ENCODE data around the gene UCN. TPM values are rescaled to one million over a fixed set of nuclear protein-coding genes. Genes with fewer than 3 reads are reported as not detected.
"Not testable (repeated sequence)": the region's sequence is repeated elsewhere in the genome, so short reads cannot be mapped to it uniquely, and the experiment has no call there.

UCN gene
- total and polyA plus RNA-seq, 2 donors (not counting 3 experiments of a cell fraction or from before 2014, with no cell fraction given), result 0.75 to 1.2 TPM

DNA sequence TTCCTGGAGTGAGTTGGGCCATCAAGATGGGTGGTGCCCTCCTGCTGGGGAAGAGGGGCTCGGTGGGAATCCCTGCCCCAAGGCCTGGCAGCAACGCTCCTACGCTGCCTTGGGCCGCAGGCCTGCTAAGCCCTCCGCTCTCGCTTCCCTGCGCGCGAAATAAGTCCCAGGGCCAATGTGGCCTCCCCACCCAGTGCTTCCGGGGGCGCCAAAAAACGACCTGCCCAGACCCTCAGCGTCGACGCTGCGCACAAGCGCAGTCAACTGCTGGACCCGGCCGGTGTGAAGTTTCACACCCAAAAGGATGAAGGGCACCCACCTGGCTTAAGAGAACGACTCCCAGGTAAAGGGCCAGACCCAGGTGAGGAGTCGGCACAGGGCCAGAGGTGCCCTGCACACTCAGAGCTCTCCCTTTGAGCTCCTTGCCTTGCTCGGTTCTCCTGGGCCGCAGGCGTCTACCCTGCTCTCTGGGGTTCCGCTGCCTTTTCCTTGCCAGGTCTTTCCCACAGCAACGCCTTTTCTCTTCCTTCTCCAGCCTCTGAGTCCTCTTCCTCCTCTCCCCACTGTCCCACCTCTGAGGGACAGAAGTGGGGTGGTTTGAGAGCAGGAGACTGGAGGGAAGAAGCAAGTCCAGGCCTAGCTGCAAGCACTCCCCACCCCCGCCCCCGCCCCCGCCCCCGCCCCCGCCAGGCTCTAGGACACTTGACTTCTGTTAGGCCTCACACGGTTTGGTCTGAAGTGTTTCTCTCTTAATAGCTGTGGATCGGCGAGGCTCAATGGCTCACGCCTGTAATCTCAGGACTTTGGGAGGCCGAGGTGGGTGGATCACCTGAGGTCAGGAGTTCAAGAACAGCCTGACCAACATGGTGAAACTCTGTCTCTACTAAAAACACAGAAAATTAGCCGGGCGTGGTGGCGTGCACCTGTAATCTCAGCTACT lies 32.8 kb downstream of the UCN start, which contains the start of gene DNAJC5G:
Gene DNAJC5G, plus strand, starts transcription at position 223 of the 940 bp plus-strand sequence. CDS start 1,296 bp downstream, outside the sequence.
- Histone ChIP-seq H3K36me3 (ENCODE audit: control insufficient read depth in 2 of 2, extremely low read depth in 1 of 2, insufficient read depth in 2 of 2, low read length in 2 of 2) (no peaks in the 10 kb centered on the region), H3K9me1 (replicated peaks; ENCODE audit: control insufficient read depth, extremely low read depth, insufficient read depth, low read length) (no peaks in the 10 kb centered on the region), H3K4me2 (ENCODE audit: insufficient read depth, low read length) (no peak within 1 kb of the TSS), H2AFZ (ENCODE audit: low read depth, low read length) (no peak within 1 kb of the TSS), H3K9ac (replicated peaks; ENCODE audit: extremely low read depth, insufficient read depth, low read length) (no peak within 1 kb of the TSS), H3K4me1 (ENCODE audit: control insufficient read depth, extremely low read depth, insufficient read depth, low read length) (peaks cover 6% of the 10 kb centered on the region), H3K79me2 (ENCODE audit: control insufficient read depth, insufficient read depth, low read length) (no peaks in the 10 kb centered on the region), H3K4me3 (replicated peaks in 1 of 3; ENCODE audit: insufficient read depth in 1 of 3, low read depth in 1 of 3, low read length in 3 of 3) (no peak within 1 kb of the TSS), H3K9me3 (replicated peaks; ENCODE audit: control insufficient read depth, insufficient read depth, low read length) (no peaks in the 10 kb centered on the region), H3K27ac (ENCODE audit: insufficient read depth, low read depth, low read length) (no peak within 1 kb of the TSS), H4K20me1 (replicated peaks; ENCODE audit: control insufficient read depth, extremely low read depth, insufficient read depth, low read length) (no peaks in the 10 kb centered on the region), H3K27me3 (ENCODE audit: control insufficient read depth in 2 of 2, insufficient read depth in 2 of 2, low read length in 2 of 2) (peaks cover 0 to 5% of the 10 kb centered on the region in 2 experiments)
- ChIA-PET CTCF (interaction anchor here (0.8 to 9.1 kb wide), 3 partner anchors 10 to 28 kb away, joined by 3 to 143 read pairs (median 6); partner anchors contain the start of gene SLC30A3), POLR2A (no interaction called here)
- no TSS peak for BruUV-seq (replicated peaks)
- dilution Hi-C loops (cut with MboI; ENCODE audit: extremely low pct_ligation_motif_present, low sequenced_read_pairs) (no loop called here), intact Hi-C loops (cut with micrococcal nuclease) (no loop called here)
- TF ChIP-seq POLR2AphosphoS5 (IDR thresholded peaks at IDR 0.05; ENCODE audit: insufficient read depth, low read depth, low read length), result no peak
- no peak for TF ChIP-seq GATA2 (IDR thresholded peaks at IDR 0.05; ENCODE audit: insufficient read depth, insufficient read length, low read depth, low read length)
- no peak for TF ChIP-seq EZH2 (IDR thresholded peaks at IDR 0.05; ENCODE audit: borderline replicate concordance, low read depth, low read length, severe bottlenecking)
- TF ChIP-seq, protein P1, sequence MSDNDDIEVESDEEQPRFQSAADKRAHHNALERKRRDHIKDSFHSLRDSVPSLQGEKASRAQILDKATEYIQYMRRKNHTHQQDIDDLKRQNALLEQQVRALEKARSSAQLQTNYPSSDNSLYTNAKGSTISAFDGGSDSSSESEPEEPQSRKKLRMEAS (IDR thresholded peaks at IDR 0.05; ENCODE audit: insufficient read depth, insufficient read length), result no peak
- no peak for TF ChIP-seq FOS (IDR thresholded peaks at IDR 0.05; ENCODE audit: borderline replicate concordance, insufficient read depth, low read length)
- no peak for TF ChIP-seq MYC (IDR thresholded peaks at IDR 0.05; ENCODE audit: low read depth, low read length)
- TF ChIP-seq, protein P2, sequence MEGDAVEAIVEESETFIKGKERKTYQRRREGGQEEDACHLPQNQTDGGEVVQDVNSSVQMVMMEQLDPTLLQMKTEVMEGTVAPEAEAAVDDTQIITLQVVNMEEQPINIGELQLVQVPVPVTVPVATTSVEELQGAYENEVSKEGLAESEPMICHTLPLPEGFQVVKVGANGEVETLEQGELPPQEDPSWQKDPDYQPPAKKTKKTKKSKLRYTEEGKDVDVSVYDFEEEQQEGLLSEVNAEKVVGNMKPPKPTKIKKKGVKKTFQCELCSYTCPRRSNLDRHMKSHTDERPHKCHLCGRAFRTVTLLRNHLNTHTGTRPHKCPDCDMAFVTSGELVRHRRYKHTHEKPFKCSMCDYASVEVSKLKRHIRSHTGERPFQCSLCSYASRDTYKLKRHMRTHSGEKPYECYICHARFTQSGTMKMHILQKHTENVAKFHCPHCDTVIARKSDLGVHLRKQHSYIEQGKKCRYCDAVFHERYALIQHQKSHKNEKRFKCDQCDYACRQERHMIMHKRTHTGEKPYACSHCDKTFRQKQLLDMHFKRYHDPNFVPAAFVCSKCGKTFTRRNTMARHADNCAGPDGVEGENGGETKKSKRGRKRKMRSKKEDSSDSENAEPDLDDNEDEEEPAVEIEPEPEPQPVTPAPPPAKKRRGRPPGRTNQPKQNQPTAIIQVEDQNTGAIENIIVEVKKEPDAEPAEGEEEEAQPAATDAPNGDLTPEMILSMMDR (IDR thresholded peaks at IDR 0.05; ENCODE audit: extremely low read depth in 1 of 2, insufficient read depth in 1 of 2, low read depth in 1 of 2, low read length in 2 of 2), result no peak
- FAIRE-seq (no peak), DNase-seq (ENCODE audit: low read depth, low spot score) (no peak)

DNA sequence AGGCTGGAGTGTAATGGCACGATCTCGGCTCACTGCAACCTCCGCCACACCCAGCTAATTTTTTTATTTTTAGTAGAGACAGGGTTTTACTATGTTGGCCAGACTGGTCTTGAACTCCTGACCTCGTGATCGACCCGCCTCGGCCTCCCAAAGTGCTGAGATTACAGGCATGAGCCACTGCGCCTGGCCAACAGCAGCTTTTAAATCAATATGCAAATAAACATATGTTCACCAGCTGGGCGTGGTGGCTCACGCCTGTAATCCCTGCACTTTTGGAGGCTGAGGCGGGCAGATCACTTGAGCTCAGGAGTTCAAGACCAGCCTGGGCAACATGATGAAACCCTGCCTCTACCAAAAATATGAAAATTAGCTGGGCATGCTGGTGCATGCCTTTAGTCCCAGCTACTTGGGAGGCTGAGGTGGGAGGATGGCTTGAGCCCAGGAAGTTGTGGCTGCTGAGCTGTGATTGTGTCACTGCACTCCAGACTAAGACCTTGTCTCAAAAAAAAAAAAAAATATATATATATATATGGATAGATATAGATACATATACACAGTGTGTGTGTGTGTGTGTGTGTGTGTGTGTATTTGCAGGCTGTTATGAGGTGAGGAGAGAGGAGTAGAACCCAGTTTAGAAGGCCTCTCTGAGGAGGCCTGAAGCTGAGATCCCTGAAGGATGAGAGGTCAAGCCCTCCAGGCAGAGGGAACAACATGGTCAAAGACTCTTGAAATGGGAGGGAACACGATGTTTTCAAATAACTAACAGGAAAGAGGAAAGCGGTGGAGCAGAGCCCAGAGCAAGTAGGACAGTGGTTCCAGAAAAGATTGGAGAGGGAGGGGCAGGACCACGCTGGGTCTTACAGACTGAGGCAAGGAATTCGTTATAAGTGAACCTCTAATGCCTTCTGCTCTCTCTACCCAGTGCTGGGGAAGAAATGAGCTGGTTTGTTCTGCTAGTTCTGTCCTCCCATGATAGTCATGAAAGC lies 35.4 kb downstream of the UCN start:
- ChIA-PET CTCF (interaction anchor here (1.5 to 3.2 kb wide), 3 partner anchors 8 to 30 kb away, joined by 4 to 13 read pairs (median 5); partner anchors contain the start of gene SLC30A3), POLR2A (interaction anchor here (0.7 kb wide), 2 partner anchors 492 to 1249 kb away, joined by 3 to 5 read pairs; no protein-coding TSS in a partner anchor)
- H3K9ac ChIP-seq (replicated peaks; ENCODE audit: extremely low read depth, insufficient read depth, low read length); BruUV-seq (replicated peaks); H3K9me3 ChIP-seq (replicated peaks; ENCODE audit: control insufficient read depth, insufficient read depth, low read length); H3K4me3 ChIP-seq (replicated peaks in 1 of 3; ENCODE audit: insufficient read depth in 1 of 3, low read depth in 1 of 3, low read length in 3 of 3); intact Hi-C loops (cut with micrococcal nuclease); H3K4me2 ChIP-seq (ENCODE audit: insufficient read depth, low read length); H3K27me3 ChIP-seq (ENCODE audit: control insufficient read depth in 2 of 2, insufficient read depth in 2 of 2, low read length in 2 of 2); H3K4me1 ChIP-seq (ENCODE audit: control insufficient read depth, extremely low read depth, insufficient read depth, low read length); H3K27ac ChIP-seq (ENCODE audit: insufficient read depth, low read depth, low read length); FAIRE-seq; H3K79me2 ChIP-seq (ENCODE audit: control insufficient read depth, insufficient read depth, low read length); H4K20me1 ChIP-seq (replicated peaks; ENCODE audit: control insufficient read depth, extremely low read depth, insufficient read depth, low read length); H3K36me3 ChIP-seq (ENCODE audit: control insufficient read depth in 2 of 2, extremely low read depth in 1 of 2, insufficient read depth in 2 of 2, low read length in 2 of 2); H3K9me1 ChIP-seq (replicated peaks; ENCODE audit: control insufficient read depth, extremely low read depth, insufficient read depth, low read length); DNase-seq (ENCODE audit: low read depth, low spot score); dilution Hi-C loops (cut with MboI; ENCODE audit: extremely low pct_ligation_motif_present, low sequenced_read_pairs); H2AFZ ChIP-seq (ENCODE audit: low read depth, low read length): not testable (repeated sequence)

Data from endothelial cell of umbilical vein (primary cell).